CD4-positive, alpha-beta memory T cell (primary cell): ENCODE data around the gene ASCL4. TPM values are rescaled to one million over a fixed set of nuclear protein-coding genes. Genes with fewer than 3 reads are reported as not detected.

Experiments used
- CTCF ChIA-PET: fragments of 350-600 bp; sonication (Branson Sonifier 250); formaldehyde crosslinking; loops from one replicate; lab custom pipeline; 2021; ENCODE audit warnings: inconsistent platforms; ENCODE audit not compliant: partially characterized antibody; lab: Charles Lee
- POLR2A ChIA-PET: fragments of 350-600 bp; sonication (Branson Sonifier 250); formaldehyde crosslinking; loops from one replicate; lab custom pipeline; 2021; ENCODE audit not compliant: partially characterized antibody; lab: Charles Lee
- DNase-seq, 5 donors: peaks; one replicate each; pipeline versions ENCODE4 v3.0.0 to v3.0.0-alpha.2; 2020 to 2022; ENCODE audit warnings: mixed read lengths in 1 of 5
- H3K27ac ChIP-seq: one replicate; pipeline ENCODE4 v1.7.0; 2013; ENCODE audit warnings: low read depth, low read length
- H3K27me3 ChIP-seq: 2 replicates; pipeline ENCODE4 v1.7.0; 2013; ENCODE audit warnings: mild to moderate bottlenecking, low read length, moderate library complexity; ENCODE audit not compliant: insufficient read depth
- H3K36me3 ChIP-seq: 2 replicates; pipeline ENCODE4 v1.7.0; 2013; ENCODE audit warnings: mild to moderate bottlenecking, low read length, moderate library complexity; ENCODE audit not compliant: insufficient read depth
- H3K4me1 ChIP-seq: 2 replicates; pipeline ENCODE4 v1.7.0; 2013; ENCODE audit warnings: mild to moderate bottlenecking, low read length, moderate library complexity; ENCODE audit not compliant: insufficient read depth
- H3K4me3 ChIP-seq, 2 donors: one replicate each; pipeline ENCODE4 v1.7.0; 2013; ENCODE audit warnings: low read length in 2 of 2, mild to moderate bottlenecking in 1 of 2
- H3K9me3 ChIP-seq, 2 donors: one replicate each; pipeline ENCODE4 v1.7.0; 2013; ENCODE audit warnings: low read length in 2 of 2, control low read depth in 1 of 2; ENCODE audit not compliant: control insufficient read depth in 1 of 2
- H3K27ac Mint-ChIP-seq, 7 donors: one replicate each; pipeline ENCODE4 v1.8.0; 2020 to 2021; ENCODE audit warnings: mixed read lengths in 7 of 7, mild to moderate bottlenecking in 6 of 7, inconsistent platforms in 3 of 7, moderate library complexity in 3 of 7
- H3K27me3 Mint-ChIP-seq, 2 donors: one replicate each; pipeline ENCODE4 v1.8.0; 2020 to 2021; ENCODE audit warnings: mixed read lengths in 2 of 2
- H3K36me3 Mint-ChIP-seq, 2 donors: one replicate each; pipeline ENCODE4 v1.8.0; 2020 to 2021; ENCODE audit warnings: mixed read lengths in 2 of 2, inconsistent platforms in 1 of 2, mild to moderate bottlenecking in 1 of 2
- H3K4me1 Mint-ChIP-seq, 4 donors: one replicate each; pipeline ENCODE4 v1.8.0; 2020 to 2021; ENCODE audit warnings: mixed read lengths in 4 of 4, mild to moderate bottlenecking in 1 of 4
- H3K4me3 Mint-ChIP-seq, 8 donors: one replicate each; pipeline ENCODE4 v1.8.0; 2020 to 2021; ENCODE audit warnings: mixed read lengths in 8 of 8, mild to moderate bottlenecking in 7 of 8, moderate library complexity in 6 of 8, inconsistent platforms in 3 of 8
- H3K9me3 Mint-ChIP-seq, 8 donors: one replicate each; pipeline ENCODE4 v1.8.0; 2020 to 2021; ENCODE audit warnings: mixed read lengths in 8 of 8, mild to moderate bottlenecking in 5 of 8, inconsistent platforms in 3 of 8, moderate library complexity in 1 of 8
- intact Hi-C: fragments of 100-400 bp; cut with micrococcal nuclease; formaldehyde crosslinking; loops from one replicate; pipeline ENCODE4 v1.15.1; 2023
- polyA plus RNA-seq, 2 donors: library from polyadenylated mRNA; unstranded; fragments of 300-500 nt; fragmentation: Illumina TruSeq; gene quantifications; one replicate each; pipeline ENCODE4 v1.2.3, GENCODE V29; 2021
- total RNA-seq, 2 experiments: library from RNA; stranded (reverse); gene quantifications; one replicate each; pipeline ENCODE4 v1.2.3, GENCODE V29; 2021

Gene ASCL4
- total and polyA plus RNA-seq, 4 experiments from 2014 or later, result not detected

DNA sequence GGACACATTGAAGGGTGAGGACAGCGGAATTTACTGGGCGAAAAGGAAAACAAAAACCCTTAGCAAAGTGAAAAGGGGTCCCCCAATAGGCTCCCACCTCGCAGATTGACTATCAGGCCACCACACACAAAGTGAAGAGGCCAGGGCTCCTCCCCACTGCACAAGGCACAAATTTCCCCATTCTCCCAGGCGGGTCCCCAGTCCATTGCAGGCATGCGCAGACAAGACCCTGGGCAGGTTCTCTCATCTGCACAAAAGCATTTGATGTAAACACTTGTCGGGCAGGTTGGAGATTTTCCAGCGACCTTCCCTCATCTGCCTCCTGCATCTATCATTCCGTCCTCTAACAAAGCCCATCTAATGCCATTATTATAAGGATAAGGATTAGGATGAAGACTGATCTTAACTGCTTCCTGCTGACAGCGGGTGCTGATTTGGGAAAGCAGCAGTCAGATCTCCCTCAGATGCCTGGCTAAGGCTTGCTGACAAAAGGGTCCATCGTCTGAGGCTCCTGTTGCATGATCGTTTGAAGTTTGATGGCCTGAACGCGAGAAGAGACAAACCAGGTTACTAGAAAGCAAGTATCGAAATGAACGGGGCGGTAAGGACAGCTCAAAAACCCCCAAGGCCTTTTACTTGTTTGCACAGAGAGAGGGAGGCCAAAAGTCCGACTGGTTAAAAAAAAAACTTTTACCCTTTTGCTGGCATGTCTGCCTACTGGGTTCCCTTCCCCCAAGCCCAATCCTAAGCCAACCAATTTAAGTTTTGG, 14.4 kb downstream of the ASCL4 start:
- Histone ChIP-seq H3K4me3 (no peak overlapping the region), H3K36me3 (no peaks in the 10 kb centered on the region), H3K27ac (no peak overlapping the region), H3K27me3 (no peaks in the 10 kb centered on the region), H3K4me1 (no peaks in the 10 kb centered on the region), H3K9me3 (no peaks in the 10 kb centered on the region)
- H3K36me3 Mint-ChIP-seq, result peaks cover 0 to 6% of the 10 kb centered on the region in 2 donors
- intact Hi-C loops, result no loop called here
- no peak overlapping the region for H3K27ac Mint-ChIP-seq
- H3K9me3 Mint-ChIP-seq, result peaks cover 0 to 8% (median 5%) of the 10 kb centered on the region in 8 donors
- CTCF ChIA-PET, result no interaction called here
- DNase-seq, result no peak
- H3K4me1 Mint-ChIP-seq, result no peaks in the 10 kb centered on the region
- no peak overlapping the region for H3K4me3 Mint-ChIP-seq
- POLR2A ChIA-PET, result no interaction called here
- peaks cover 7 to 17% of the 10 kb centered on the region in 2 donors for H3K27me3 Mint-ChIP-seq

DNA sequence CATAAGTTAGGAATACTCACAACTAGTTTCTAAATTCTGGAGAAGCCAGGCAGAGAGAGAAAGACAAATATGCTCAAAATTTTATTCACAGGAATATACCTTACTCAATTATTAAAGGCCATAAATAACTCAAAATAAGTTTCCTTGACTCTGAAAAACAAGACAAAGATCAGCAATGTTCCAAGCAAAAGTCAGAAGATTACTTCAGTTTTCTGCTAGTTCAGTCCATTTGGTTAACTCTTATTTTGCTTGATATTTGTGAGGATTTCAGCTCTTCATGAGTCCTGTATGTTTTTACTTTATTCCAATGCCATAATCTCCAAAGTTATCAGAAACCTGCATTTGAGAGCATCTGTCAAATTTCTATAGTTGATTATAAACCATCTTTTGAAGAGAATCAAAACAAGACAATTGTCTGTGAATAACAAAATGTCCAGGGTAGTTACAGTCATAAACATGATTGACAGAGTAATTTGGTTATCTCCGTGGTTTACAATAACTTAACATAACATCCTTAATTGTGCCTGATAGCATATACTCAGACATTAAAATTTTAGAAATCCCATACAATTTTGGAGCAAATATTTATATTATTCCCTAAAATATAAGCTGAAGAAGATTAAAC, 17.1 kb downstream of the ASCL4 start:
- Mint-ChIP-seq H3K27me3 (peaks cover 16 to 33% of the 10 kb centered on the region in 2 donors), H3K27ac (no peak overlapping the region), H3K9me3 (peaks cover 0 to 8% (median 5%) of the 10 kb centered on the region in 8 donors), H3K36me3 (peaks cover 0 to 6% of the 10 kb centered on the region in 2 donors), H3K4me1 (no peaks in the 10 kb centered on the region), H3K4me3 (no peak overlapping the region)
- H3K36me3 ChIP-seq, result no peaks in the 10 kb centered on the region
- intact Hi-C loops, result no loop called here
- H3K9me3 ChIP-seq, result no peaks in the 10 kb centered on the region
- ChIA-PET POLR2A (no interaction called here), CTCF (no interaction called here)
- no peaks in the 10 kb centered on the region for H3K27me3 ChIP-seq
- DNase-seq, result no peak
- no peak overlapping the region for H3K27ac ChIP-seq
- H3K4me1 ChIP-seq, result no peaks in the 10 kb centered on the region
- H3K4me3 ChIP-seq, result no peak overlapping the region

DNA sequence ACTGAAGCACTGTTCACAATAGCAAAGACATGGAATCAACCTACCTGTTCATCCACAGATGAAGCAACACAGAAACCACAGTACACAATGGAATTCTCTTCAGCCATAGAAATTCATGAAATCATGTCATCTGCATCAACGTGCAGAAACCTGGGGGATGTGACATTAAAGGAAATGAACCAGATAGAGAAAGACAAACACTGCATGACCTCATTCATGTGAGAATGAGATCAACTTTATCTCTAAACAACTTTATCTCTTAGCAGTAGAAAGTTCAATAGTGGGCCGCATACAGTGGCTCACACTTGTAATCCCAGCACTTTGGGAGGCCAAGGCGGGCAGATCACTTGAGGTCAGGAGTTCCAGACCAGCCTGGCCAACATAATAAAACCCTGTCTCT, 19.9 kb downstream of the ASCL4 start:
- H3K36me3 Mint-ChIP-seq, result peaks cover 0 to 6% of the 10 kb centered on the region in 2 donors
- peaks cover 0 to 8% (median 5%) of the 10 kb centered on the region in 8 donors for H3K9me3 Mint-ChIP-seq
- H3K27ac Mint-ChIP-seq, result no peak overlapping the region
- intact Hi-C loops, result no loop called here
- Histone ChIP-seq H3K4me3 (no peak overlapping the region), H3K4me1 (no peaks in the 10 kb centered on the region), H3K27me3 (no peaks in the 10 kb centered on the region), H3K27ac (no peak overlapping the region), H3K36me3 (no peaks in the 10 kb centered on the region), H3K9me3 (no peaks in the 10 kb centered on the region)
- DNase-seq, result no peak
- ChIA-PET POLR2A (no interaction called here), CTCF (no interaction called here)
- no peaks in the 10 kb centered on the region for H3K4me1 Mint-ChIP-seq
- peaks cover 18 to 35% of the 10 kb centered on the region in 2 donors for H3K27me3 Mint-ChIP-seq
- no peak overlapping the region for H3K4me3 Mint-ChIP-seq

DNA sequence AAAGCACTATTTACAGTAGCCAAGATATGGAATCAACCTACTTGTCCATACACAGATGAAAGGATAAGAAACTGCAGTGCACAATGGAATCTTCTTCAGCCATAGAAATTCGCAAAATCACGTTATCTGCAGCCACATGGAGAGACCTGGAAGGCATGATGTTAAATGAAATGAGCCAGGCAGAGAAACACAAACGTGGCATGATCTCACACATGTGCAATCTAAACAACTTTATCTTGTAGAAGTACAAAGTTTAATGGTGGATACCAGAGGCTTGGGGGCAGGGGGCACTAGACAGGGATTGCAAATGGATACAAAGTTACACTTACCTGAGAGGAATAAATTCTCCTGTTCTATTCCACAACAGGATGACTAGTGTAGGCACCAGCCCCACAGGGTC, 24.1 kb downstream of the ASCL4 start:
- Mint-ChIP-seq H3K4me1 (no peaks in the 10 kb centered on the region), H3K4me3 (no peak overlapping the region), H3K27me3 (peaks cover 22 to 28% of the 10 kb centered on the region in 2 donors), H3K27ac (no peak overlapping the region), H3K9me3 (peaks cover 0 to 3% (median 0%) of the 10 kb centered on the region in 8 donors), H3K36me3 (no peaks in the 10 kb centered on the region)
- Histone ChIP-seq H3K4me3 (no peak overlapping the region), H3K27ac (no peak overlapping the region), H3K9me3 (no peaks in the 10 kb centered on the region), H3K36me3 (no peaks in the 10 kb centered on the region), H3K4me1 (no peaks in the 10 kb centered on the region), H3K27me3 (no peaks in the 10 kb centered on the region)
- POLR2A ChIA-PET, result no interaction called here
- CTCF ChIA-PET, result no interaction called here
- no peak for DNase-seq
- intact Hi-C loops, result no loop called here

DNA sequence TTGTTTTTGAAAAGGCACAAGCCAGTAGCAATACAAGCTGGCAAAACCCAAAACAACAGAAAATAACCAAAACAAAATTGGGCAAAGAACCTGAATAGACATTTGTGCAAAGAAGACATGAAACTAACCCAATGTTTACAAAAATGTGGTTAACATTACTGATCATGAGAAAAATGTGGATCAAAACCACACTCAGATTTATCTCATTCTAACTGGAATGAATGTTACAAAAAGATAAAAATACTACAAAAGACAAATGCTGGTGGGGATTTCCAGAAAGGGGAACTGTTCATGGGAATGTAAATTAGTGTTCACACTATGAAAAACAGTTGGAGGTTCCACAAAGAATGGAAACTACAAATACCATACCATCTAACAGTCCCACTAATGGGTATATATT, 26.6 kb downstream of the ASCL4 start:
- ChIA-PET POLR2A (no interaction called here), CTCF (no interaction called here)

DNA sequence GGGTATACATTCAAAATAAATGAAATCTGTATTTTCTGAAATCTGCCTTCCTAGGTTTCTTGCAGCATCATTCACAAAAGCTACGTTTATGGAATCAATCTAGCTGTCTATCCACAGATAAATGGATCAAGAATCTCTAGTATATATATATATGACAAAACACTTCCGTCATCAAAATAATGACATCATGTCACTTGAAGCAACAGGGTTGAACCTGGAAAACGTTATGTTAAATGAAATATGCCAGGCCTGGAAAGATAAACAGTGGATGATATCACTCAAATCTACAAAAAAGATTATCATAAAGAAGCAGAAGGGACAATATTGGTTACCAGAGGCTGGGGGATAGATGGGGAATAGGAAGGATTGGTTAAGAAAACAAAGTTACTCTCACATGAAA, 28.6 kb downstream of the ASCL4 start:
- Histone ChIP-seq H3K9me3 (no peaks in the 10 kb centered on the region), H3K36me3 (no peaks in the 10 kb centered on the region), H3K27ac (no peak overlapping the region), H3K4me1 (no peaks in the 10 kb centered on the region), H3K4me3 (no peak overlapping the region), H3K27me3 (no peaks in the 10 kb centered on the region)
- H3K36me3 Mint-ChIP-seq, result no peaks in the 10 kb centered on the region
- no peak for DNase-seq
- H3K4me3 Mint-ChIP-seq, result no peak overlapping the region
- no peaks in the 10 kb centered on the region for H3K4me1 Mint-ChIP-seq
- ChIA-PET CTCF (no interaction called here), POLR2A (no interaction called here)
- H3K27ac Mint-ChIP-seq, result no peak overlapping the region
- intact Hi-C loops, result no loop called here
- peaks cover 8 to 9% of the 10 kb centered on the region in 2 donors for H3K27me3 Mint-ChIP-seq
- H3K9me3 Mint-ChIP-seq, result peaks cover 0 to 3% (median 0%) of the 10 kb centered on the region in 8 donors

More for the DNA sequence above, 26.6 kb downstream of the ASCL4 start:
- no peak overlapping the region for H3K4me3 Mint-ChIP-seq
- no peaks in the 10 kb centered on the region for H3K9me3 ChIP-seq
- intact Hi-C loops, result no loop called here
- peaks cover 0 to 3% (median 0%) of the 10 kb centered on the region in 8 donors for H3K9me3 Mint-ChIP-seq
- H3K36me3 Mint-ChIP-seq, result no peaks in the 10 kb centered on the region
- H3K4me1 ChIP-seq, result no peaks in the 10 kb centered on the region
- DNase-seq, result no peak
- H3K27ac ChIP-seq, result no peak overlapping the region
- no peak overlapping the region for H3K4me3 ChIP-seq
- no peak overlapping the region for H3K27ac Mint-ChIP-seq
- H3K27me3 ChIP-seq, result no peaks in the 10 kb centered on the region
- H3K27me3 Mint-ChIP-seq, result peaks cover 10 to 16% of the 10 kb centered on the region in 2 donors
- no peaks in the 10 kb centered on the region for H3K36me3 ChIP-seq
- no peaks in the 10 kb centered on the region for H3K4me1 Mint-ChIP-seq

DNA sequence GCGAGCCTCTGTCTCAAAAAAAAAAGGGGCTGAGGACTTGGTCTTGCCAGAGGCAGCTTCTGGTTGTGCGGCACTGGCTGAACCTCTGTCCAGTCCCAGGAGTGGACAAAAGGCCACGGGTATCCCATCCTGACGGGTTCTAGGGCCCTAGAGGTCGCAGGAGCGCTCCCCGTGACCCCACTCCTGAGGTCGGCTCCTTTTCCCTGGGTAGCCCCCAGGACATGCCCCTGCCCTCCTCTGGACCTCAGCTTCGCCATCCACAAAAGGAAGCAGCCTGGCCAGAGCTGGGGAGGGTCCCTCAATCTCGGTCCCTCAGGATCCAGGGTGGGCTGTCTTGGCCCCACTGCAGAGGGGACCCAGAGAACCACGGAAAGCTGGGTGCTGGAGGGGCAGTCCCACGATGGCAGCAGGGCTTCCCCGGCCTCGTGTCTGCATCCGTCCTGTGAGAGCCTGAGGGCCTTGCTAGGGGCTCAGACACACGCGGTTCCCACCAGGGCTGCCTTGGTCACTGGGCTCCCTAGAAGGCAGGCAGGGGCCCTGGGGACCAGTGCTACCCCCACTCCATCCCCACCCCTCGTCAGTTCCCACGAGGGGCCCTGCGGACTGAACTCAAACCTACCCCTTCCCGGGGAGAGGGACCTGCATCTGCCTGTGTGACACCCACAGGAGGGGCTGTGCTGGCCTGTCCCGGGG, 31.1 kb downstream of the ASCL4 start:
- peaks cover 10 to 12% of the 10 kb centered on the region in 2 donors for H3K27me3 Mint-ChIP-seq
- H3K27ac ChIP-seq, result no peak overlapping the region
- no peaks in the 10 kb centered on the region for H3K9me3 Mint-ChIP-seq
- CTCF ChIA-PET, result no interaction called here
- POLR2A ChIA-PET, result no interaction called here
- H3K4me3 Mint-ChIP-seq, result no peak overlapping the region
- no peak for DNase-seq
- H3K36me3 ChIP-seq, result no peaks in the 10 kb centered on the region
- no peaks in the 10 kb centered on the region for H3K27me3 ChIP-seq
- no peaks in the 10 kb centered on the region for H3K4me1 ChIP-seq
- no peak overlapping the region for H3K27ac Mint-ChIP-seq
- intact Hi-C loops, result no loop called here
- no peaks in the 10 kb centered on the region for H3K36me3 Mint-ChIP-seq
- peaks cover 0 to 2% (median 0%) of the 10 kb centered on the region in 4 donors for H3K4me1 Mint-ChIP-seq
- H3K4me3 ChIP-seq, result no peak overlapping the region
- H3K9me3 ChIP-seq, result no peaks in the 10 kb centered on the region
